Activated CD4-positive, alpha-beta T cell treated with anti-CD3 and anti-CD28 coated beads, Interleukin-2, amount 50 U/mL, for 16 hours (primary cell): Measurements from ENCODE around the gene UTS2R.
A peak's percentile ranks its signal among the peaks of the same experiment; 100 is the strongest.
"Not testable (repeated sequence)": the region's sequence is repeated elsewhere in the genome, so short reads cannot be mapped to it uniquely, and the experiment has no call there.

ENCODE experiments used
- DNase-seq: peaks from one replicate; pipeline ENCODE4 v3.0.0-alpha.2; 2020

Gene UTS2R

DNA sequence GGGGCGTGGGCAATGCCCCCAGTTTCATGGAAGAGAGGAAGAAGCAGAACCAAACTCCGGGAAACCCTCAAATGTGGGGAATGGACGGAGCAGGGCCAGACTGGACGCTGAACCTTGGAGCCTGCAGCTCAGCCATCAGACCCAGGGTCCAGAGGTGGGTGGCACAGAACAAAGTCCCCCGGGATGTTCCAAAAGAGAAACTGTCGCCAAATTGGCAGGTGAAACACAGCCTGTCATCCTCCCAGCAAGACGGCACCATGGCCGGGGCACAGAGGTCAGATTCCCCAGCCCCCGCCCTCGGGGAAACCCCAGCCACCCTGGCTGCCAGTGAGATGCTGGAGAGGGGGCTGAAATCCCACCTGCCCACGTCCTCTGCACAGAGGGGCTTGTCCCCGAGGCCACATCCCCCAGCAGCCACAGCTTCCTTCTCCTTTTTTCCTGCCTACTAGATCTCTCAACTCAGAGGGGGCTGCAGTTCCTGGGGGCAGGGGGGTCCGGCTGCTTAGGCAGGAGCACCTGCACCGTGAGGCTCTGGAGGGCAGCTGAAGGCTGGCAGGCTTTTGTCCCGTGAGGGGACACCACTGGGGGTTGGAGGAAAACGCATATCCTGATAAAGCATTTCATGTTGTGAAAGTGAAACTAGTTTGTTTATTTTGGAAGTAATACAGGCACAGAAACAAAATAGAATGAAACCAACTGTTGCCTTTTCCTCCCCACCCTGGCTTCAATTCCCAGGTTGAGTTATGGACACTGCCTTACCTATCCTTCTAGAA, 36.8 kb upstream of the UTS2R start:
- DNase-seq = peak; percentile 31

DNA sequence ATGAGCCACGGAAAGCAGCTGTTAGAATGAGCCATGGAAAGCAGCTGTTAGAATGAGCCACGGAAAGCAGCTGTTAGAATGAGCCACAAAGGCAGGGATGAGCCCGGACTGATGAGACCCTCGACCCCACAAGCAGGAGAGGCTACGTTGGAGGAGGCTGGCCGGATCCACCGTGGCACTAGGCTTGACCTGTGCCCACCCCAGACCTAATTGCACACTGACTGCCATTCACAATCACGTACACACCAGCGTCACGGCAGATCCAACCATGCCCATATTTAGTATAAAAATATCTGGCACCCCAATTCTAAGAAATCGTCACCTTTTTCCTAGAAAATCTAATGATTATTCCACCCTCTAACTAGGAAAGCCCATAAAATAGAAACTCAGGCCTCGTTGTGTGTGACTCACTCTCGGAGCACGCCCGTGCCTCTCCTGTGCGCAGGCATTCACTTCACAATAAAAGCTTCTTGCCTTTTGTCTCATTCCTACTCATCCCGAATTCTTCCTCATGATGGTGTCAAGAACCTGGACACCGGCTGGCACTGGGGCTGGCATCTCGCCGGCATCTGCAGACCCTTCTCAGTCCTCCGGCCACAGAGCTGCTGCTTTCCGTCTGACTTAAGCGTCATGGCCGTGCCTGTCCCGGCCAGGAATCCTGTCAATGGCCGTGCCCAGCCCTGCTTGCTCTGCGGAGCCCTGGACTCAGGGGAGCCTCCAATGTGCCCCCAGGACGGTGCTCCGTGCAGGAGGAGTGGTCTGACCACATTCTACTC, 32.5 kb upstream of the UTS2R start:
- DNase-seq = peak; percentile 34

DNA sequence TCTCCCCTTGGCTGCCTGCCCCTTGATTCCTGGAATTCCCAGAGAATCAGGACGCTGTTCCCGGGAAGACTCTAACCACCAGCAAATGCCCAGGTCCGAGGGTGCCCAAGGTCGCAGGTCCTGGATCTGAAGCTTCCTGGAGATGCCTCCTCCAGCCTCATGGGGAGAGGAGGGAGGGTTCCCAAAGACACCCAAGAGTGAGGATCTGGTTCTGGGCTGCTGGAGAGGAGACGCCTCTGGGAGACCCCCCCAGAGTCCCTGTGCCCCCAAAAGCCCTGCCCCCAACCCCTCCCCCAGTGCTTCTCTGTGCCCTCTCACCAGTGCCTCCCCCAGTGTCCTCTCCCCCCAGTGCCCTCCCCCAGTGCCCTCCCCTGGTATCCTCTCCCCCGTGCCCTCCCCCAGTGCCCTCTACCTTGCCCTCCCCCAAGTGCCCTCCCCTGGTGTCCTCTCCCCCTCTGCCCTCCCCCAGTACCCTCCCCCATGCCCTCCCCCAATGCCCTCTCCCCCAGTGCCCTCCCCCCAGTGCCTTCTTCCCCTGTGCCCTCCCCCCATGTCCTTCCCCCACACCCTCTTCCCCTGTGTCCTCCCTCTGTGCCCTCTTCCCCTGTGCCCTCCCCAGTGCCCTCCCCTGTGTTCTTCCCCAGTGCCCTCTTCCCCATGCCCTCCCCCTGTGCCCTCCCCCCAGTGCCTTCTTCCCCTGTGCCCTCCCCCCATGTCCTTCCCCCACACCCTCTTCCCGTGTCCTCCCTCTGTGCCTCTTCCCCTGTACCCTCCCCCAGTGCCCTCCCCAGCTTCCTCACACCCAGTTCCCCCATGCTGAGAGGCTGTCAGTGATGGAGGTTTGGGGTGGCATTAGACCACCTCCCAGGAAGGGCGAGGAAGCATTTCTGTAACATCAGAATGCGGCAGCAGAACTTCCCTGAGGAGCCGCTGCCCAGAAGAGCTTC, 31.7 kb upstream of the UTS2R start:
- no peak for DNase-seq

- DNase-seq = no peak
Measured at GRCh38 chr17:82342361-82343079, 29.0 kb upstream of the UTS2R start.

DNA sequence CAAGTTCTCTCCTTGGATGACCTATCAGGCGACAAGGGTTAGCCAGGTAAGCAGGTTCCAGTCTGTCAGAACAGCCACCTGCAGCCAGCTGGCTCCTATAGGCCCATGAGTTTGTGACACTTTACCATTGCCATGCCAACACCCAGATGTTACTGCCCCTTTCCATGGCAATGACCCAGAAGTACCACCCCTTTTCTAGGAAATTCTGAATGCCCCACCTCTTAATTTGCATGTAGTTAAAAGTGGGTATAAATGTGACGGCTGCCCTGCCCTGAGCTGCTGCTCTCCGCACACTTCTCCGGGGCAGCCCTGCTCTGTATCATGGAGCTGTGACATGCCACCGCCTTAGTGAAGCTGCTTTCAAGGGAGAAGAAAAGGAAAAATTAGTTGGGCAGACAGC, 28.0 kb upstream of the UTS2R start:
- DNase-seq = no peak

- DNase-seq = no peak
Measured at GRCh38 chr17:82344175-82344907, 27.2 kb upstream of the UTS2R start.

DNA sequence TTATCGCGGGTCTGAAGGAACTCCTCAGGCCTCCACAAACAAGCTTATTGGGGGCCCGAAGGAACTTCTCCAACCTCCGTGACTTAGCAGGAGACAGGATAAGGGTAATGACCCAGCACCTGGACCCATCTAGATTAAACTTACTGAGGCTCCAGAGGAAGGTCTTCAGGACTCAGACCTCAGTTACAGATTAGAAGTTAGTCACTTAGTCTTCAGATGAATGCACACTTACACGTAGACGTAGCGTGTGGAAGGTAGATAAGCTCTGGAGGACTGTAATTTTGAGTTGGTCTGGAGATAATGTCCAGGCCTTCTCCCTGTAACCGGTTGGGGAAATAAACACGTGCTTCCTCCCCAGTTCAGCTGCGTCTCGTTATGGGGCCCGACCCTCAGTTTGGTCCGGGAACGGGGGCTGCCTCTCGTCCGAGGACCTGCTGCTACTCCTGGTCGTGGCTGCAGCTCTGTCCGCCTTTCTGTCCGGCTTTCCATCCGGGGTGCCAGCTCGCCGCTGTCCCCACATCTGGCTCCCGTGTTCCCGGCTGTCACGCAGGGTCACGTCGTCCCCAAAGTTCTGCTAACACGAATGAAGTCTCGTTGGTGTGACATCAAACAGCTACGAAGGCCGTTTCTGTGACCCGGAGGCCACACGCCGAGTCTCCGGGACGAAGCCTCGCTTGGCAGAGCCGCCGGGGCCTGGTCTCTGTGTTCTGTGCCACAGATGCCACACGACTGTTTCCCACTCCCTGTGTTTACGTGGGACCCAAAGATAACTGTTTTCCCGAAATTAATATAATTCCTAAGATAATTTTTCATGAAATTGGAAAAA, 26.2 kb upstream of the UTS2R start:
- DNase-seq = no peak

DNA sequence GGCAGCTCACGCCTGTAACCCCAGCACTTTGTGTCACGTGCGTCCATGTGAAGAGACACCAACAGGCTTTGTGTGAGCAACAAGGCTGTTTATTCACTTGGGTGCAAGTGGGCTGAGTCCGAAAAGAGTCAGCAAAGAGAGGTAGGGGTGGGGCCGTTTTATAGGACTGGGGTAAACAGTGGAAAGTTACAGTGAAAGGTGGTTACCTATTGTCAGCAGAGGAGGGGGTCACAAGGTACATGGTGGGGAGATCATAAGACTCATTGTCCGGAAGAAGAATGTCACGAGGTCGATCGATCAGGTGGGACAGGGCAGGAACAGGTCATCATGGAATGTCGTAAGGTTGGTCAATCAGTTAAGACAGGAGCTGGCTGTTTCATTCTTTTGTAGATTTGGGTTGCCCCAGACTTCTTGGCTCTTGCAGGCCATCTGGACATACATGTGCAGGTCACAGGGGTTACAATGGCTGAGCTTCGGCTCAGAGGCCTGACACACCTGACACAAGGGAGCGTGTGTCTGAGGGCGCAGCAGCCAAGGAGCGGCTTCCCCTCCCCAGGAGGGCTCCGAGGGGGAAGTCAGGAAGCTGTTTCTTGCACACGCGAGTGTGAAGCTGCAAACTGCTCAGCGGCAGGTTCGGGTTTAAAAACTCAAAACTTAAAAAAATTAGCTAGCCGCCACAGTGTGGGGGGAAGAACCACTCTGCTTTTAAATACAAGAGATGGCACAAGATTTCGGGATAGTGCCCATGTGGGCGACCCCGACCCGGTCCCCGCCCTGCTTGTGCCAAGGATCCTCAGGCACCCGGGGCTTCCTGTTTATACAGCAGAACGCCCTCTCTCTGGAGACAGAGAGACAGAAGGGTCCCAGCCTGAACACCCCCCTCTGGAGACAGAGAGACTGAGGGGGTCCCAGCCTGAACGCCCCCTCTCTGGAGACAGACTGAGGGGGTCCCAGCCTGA, 24.9 kb upstream of the UTS2R start:
- DNase-seq = no peak

DNA sequence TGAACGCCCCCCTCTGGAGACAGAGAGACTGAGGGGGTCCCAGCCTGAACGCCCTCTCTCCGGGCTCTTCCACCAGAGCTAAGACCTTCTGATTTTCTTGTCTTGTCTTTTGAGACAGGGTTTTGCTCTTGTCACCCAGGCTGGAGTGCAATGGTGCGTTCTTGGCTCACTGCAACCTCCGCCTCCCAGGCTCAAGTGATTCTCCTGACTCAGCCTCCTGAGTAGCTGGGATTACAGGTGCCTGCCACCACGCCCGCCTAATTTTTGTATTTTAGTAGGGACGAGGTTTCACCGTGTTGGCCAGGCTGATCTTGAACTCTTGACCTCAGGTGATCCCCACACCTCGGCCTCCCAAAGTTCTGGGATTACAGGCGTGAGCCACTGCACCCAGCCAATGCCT, 23.6 kb upstream of the UTS2R start:
- not testable (repeated sequence) for DNase-seq

GRCh38 chr17:82348434-82348833, 23.1 kb upstream of the UTS2R start:
- no peak for DNase-seq

- no peak for DNase-seq
Measured at GRCh38 chr17:82348866-82349265, 22.7 kb upstream of the UTS2R start.

DNA sequence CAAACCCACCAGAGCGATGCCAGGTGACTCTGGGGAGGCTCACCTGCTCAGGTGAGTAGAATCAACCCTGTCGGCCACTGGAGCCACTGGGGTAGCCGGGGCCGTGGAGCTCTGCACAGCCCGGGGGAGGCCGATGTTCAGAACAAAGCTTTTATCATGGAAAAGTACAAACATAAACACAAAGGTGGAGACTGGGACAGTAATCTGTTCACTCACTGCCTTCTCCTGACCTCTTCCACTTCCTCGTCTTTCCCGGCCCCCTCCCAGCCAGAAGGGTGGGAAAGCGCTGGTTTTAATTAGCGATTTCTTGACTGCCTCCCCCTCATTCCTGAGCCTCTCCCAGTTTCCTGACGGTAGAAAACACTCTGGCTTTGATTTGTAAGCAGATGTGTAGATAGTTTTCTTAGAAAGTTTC, 22.3 kb upstream of the UTS2R start:
- DNase-seq = no peak

DNA sequence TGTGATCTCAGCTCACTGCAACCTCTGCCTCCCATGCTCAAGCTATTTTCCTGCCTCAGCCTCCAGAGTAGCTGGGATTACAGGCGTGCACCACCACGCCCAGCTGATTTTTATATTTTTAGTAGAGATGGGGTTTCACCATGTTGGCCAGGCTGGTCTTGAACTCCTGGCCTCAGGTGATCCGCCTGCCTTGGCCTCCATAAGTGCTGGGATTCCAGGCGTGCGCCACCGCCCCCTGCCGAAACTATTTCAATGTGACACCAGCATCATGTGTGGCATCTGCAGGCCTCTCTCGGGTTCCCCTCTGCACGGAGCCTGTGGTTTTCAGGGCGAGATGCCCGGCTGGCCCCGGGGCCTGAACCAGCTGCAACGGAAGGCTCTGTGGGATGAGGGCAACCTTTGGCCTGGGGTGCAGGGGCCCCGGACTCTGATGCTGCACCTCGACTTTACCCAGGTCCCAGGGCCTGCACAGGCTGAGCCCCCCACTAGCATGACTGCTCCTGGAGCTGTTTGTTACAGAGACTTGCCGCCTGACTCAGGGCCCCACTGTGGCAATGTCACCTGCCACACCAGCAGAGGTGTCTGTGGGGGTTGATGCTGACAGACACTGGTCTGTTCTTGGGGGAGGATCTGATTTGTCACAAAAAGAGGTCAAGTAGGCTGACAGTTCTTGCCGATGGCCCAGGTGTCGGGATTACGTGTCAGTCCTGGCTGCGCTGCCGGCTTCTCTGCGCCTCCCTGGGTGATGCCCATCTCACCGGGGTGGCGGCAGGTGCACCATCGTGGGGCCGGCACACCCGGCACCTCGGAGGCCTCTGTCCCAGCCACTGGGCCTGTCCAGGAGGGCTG, 21.2 kb upstream of the UTS2R start:
- DNase-seq = peak; percentile 51

DNA sequence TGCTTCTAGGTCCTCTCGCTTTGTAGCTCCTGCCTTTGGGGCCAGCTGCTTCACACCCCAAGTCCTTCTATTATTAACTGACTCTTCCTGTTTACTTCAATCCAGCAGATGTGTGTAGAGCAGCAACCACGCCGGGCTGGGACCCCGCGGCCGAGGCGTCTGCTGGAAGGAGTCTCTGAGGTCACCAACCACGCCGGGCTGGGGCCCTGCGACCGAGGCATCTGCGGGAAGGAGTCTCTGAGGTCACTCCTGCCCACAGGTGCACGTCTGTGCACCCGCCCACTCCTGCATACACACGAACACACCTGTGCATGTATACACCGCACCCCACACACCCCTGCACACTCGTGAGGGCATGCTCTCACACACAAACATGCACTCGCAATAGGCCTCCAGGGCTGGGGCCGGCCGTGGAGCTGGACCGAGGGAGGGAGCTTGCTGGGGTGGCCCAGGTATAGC, 20.3 kb upstream of the UTS2R start:
- DNase-seq = no peak

- peak; percentile 86 for DNase-seq
Measured at GRCh38 chr17:82351713-82352488, 19.7 kb upstream of the UTS2R start.

- DNase-seq = no peak
Measured at GRCh38 chr17:82353484-82353883, 18.1 kb upstream of the UTS2R start.

DNA sequence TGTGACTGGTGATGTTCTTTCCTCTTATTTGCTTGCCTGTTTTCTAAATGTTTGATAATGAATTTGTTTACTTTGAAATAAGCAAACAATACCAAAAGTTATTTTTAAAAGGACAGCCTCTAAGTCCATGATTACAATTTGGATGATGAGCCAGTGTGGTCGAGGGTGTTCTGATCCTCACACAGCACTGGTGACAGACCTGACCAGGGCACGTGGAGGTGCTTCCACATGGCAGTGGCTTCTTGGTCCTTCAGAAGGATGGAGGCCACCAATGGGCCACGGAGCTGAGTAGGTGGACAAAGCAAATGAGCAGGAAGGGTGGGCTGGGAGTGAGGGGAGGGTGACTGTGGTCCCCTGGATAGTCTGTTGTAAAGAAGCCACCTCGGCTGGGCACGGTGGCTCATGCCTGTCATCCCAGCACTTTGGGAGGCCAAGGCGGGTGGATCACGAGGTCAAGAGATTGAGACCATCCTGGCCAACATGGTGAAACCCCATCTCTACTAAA, 16.7 kb upstream of the UTS2R start:
- DNase-seq = no peak
